Ammon's horn (tissue), 1 donor: ENCODE data around the gene SPAG5.
"Not testable (repeated sequence)": the region's sequence is repeated elsewhere in the genome, so short reads cannot be mapped to it uniquely, and the experiment has no call there.

Experiments used
- DNase-seq: peaks from one replicate; pipeline ENCODE4 v3.0.0-alpha.2; 2016; ENCODE audit warnings: low spot score

SPAG5 gene

DNA sequence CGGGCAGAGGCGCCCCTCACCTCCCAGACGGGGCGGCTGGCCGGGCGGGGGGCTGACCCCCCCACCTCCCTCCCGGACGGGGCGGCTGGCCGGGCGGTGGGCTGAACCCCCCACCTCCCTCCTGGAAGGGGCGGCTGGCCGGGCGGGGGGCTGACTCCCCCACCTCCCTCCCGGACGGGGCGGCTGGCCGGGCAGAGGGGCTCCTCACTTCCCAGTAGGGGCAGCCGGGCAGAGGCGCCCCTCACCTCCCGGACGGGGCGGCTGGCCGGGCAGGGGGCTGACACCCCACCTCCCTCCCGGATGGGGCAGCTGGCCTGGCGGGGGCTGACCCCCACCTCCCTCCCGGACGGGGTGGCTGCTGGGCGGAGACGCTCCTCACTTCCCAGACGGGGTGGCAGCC is 5.2 kb upstream of the SPAG5 start:
- DNase-seq, result not testable (repeated sequence)

DNA sequence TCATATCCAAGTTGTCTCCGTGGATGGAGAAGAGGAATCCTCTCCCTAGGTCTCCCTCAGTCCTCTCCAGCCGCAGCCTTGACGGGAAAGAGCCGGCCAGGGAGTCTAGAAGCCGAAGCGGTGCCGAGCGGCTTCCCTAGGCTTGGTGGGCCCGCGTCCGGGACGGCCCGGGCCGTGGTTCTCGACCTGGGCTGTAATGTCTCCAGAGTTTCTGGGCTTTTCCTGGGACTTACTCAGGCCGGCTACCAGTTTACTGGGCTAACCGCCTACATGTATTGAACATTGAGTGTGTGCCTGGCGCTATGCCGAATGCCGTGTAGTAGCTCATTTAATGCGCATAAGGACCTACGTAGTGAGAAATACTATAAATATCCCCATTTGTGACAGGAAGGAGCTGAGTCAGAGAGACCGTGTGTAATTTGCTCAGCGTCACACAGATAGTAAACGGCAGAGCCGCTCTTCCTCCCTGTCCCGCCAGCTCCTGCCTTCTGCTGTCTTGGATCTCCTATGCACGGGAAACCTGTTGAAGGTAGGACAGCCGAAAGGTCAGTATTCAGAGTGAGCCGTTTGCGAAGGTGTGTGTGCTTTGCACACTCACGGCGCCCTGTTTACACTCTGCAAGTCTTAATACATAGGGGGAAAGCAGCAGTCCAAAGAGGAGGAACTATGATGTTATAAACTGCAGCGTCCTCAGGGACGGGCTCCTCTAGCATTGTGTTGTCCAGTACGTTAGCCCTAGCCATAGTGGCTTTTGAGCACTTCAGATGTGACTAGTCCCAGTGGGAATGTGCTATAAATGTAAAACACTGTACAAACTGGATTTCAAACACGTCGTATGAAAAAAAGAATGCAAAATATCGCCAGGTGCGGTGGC is 723 bp upstream of the SPAG5 start:
- DNase-seq, result peak; percentile 79

DNA sequence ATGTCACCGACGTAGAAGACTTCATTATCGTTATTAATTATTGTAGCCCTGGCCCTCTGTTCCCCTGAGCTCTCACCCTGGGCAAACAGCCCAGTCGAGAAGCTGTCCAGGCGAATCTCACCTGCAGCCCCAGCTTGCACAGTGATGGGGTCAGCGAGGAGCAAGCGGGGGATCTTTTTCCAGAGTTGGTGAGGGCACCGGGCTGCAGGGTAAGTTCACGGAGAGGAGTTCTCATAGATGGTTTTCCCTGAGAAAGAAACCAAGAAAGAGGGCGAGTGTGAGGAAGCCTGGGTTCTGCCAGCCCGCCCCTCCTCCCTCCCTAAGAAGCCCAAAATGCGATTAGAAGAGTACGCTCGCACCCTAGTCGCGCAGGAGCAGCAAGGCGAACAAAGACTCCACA is 436 bp downstream of the SPAG5 start:
- DNase-seq, result no peak

DNA sequence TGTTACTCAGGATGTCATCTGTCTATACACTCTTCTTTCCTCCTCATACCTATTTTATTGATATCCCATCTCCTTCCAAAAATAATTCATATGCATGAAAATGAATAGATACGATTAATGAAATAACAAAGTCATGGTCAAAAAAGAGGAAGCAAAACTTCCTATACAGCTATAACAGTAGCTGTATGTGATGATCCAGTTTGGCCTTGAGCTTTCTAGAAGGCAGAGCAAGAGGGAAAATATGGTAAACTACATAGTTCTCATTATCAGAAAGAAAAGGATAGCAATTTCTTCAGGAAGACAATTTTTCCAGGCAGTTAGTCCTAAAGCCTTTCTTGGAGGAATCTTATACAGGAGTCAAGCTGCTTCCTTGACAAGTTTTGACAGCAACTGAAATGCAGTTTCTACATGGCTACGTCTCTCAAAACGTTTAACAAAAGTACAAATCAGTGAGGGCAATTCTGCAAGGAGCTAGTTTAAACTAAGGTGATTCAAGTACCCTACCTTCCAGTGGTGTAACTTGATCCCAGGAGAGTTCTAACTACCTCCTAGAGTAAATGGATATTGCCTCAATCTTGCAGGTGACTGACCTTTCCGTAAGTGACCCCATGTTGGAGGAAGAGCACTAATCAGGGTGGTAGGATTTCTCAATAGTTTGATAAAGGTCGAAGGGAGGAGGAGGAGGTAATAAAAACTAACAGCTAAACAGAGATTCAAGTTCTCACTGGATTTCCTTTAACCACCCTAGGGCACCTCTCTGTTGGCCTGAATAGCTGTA is 1.0 kb downstream of the SPAG5 start:
- DNase-seq, result no peak

DNA sequence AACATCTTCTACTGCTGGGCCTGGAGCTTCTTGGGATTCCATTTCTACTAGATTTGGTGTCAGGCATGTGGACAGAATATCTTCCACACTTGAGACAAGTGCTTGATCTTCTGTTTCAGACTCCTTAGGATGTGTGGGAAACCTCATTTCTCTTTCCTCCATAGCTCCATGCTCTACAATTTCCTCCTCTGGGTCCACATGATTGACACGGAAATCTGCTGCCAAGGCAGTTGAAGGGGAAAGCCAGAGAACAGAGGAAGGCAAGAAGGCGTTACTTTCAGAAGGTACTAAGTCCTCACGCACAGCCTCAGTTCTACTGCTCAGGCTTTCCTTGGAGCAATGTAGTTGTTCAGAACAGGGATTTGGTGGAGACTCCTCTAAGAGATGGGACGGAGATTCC is 6.6 kb downstream of the SPAG5 start:
- DNase-seq, result no peak

DNA sequence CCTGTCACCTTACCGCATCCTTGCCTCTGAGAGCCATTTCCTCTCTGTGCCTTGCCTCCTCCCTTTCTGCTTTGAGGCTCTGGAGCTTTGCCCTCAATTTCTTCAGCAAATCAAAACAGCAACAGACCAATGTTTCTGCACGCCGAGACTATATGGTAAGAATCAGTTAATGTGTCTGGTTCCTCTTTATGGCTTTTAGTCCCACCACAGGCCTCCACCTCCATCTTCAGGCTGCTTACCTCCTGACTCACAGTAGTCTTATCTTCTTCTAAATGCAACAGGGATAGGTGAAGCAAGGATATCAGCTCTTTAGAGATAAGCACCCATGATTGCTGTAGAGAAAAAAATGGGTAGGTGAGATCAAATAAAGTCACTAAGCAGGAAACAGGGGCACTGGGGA is 13.0 kb downstream of the SPAG5 start:
- no peak for DNase-seq

DNA sequence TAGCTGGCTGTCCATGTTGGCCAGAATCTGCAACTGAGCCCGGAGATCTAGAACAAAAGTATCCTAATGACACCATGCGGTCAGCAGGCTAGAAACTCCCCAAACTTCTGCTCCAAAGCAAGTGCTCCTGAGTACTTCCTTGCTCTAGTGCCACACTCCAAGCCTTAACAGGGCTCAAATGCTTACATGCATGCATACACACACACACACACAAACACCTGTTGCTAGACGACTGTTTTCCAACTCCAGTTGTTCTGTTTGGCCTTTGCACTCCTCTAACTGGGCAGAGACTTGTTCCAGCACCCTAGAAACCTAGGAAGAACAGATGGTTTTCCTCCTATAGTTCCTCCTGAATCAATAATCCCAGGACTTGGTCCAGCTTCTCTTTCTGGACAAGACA is 14.4 kb downstream of the SPAG5 start:
- DNase-seq, result no peak

DNA sequence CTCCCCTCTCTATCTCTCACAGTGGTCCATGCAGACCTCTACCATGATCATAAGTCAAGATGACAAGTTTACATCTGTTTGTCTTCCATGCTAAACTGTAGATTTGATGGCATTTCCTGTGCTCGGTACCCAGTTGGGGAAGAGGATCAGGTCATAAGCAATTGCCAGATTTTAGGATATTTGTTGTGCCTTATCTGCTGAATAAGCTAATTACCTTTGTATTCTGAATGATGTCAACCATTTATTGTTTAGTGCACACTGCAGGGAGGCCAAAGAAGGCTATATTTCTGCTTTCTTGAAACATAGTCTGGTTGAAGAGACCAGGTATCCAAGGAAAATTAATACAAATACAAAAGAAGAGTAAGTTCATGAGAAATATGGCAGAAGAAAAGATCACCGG is 16.3 kb downstream of the SPAG5 start:
- DNase-seq, result no peak

DNA sequence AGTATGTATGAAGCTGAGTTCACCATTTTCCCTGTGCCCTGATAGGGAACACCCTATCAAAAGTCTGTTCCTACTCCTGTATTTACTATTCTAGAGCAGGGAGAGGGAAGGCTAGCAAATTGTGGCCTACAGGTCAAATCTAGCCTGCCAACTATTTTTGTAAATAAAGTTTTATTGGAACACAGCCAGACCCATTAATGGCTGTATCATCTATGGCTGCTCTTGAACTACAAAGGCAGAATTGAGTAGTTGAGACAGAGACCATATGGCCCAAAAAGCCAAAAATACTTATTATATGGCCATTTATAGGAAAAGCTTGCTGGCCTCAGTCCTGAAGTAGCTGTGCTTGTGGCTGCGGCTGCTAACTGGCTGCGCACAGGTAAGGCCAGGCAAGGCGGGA is 17.9 kb downstream of the SPAG5 start:
- DNase-seq, result no peak

DNA sequence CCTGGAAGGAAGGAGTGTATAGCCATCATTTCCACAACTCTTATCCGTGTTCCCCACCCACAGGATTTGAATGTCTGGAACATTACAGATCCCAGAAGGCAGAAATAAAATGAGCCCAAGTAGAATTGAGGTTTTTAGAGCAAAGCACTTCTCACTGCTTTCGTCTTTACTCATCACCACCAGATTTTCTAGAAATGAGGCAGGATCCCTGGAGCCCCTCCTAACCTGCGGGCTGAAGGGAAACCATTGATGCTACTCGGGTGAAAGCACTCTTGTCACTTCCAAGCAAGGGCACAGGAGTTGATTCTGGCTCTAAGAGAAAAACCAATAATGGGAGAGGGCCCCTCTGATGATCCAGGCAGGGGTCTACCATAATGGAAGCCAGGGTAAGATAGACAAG is 19.3 kb downstream of the SPAG5 start:
- no peak for DNase-seq

DNA sequence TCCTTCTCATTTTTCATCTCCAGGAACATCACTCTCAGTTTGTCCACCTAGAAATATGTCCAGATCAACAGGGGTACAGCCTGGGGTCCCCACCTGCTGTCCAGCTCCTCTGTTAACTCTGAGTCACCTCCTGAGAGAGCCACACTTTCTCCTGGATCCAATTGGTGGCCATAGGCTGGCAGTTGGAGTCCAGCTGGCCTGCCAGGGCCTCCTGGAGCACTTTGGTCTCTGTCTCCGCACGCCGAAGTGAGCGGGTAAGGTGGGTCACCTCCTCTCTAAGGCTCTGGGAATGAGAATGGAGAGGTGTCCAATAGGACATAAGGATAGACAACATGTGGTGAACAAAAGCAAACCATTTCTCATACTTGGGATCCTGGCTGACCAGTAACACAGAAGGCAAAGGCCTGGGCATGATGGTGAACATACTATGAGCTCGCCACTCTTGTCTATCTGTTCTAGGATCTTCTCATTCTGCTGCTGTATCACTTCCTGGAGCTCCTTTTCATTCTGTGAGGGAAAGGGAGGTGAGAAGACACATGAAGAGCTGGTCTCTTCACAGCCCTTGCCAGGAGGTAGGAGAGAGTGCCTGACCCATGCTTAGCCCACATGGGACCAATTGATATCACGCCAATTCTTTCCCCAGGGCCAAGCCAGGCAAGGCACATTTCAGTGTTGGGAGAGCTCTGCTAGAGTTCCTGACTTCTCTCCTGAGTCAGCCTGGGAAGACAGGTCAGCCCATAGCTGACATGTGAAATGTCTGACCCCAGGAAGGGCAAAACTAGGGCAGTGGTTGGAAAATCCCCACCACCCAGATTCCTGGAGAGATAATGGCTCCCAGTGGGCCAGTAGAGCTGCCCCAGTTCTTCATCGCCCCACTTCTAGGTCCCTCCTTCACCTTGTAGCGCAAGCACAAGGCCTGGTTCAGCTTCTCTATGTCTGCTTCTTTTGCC is 20.3 kb downstream of the SPAG5 start:
- DNase-seq, result no peak

DNA sequence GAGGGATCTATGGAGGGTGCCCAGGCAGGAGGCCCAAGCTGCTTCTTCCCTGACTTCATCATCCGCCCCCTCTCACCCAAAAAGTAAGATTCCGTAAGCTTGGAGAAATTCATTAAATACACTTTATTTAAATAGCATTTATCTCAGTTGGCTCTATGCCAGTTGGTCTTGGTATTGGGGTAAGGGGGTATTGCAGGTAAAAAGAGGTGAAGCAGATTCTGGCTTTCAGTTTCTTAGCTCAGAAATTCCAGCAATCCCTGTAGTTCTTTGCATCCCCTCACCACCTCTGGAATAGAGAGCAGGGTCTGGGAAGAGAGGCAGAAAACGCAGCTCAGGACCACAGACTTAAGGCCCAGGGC is 21.4 kb downstream of the SPAG5 start:
- no peak for DNase-seq

DNA sequence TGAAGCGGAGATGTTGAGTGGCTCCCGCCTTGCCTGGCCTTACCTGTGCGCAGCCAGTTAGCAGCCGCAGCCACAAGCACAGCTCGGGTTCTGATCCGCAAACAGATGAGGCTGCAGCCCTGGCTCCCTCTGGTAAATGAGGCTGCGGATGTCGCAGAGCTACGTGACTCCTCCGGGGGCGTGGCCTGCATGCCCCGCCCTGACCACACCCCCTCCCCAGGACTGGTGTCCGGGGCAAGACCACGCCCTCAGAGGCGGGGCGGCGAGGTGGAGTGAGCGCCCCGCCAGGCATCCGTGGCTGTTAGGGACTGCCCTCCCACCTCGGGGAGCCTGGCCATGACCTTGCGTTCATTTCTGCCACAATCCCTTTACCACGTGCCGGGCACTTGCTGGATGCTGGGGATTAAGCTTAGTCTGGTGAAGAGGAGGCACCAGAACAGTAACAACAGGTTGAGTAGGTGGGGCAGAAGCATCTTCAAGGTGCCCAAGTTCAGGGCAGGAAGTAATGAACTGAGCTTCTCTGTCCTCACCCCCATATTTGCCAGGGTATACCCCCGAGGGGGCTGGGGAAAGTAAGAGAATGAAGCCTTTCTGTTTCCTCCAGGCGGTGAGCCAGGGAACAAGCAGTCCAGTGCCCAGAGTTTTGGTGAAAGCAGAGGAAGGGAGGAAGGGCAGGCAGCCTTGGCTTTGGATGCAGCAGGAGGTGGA is 21.9 kb downstream of the SPAG5 start, which contains the start of gene ALDOC:
ALDOC (minus strand) TSS at position 138 of the 708 bp plus-strand sequence. CDS start 1,363 bp downstream, outside the sequence.
- peak; percentile 99 for DNase-seq

DNA sequence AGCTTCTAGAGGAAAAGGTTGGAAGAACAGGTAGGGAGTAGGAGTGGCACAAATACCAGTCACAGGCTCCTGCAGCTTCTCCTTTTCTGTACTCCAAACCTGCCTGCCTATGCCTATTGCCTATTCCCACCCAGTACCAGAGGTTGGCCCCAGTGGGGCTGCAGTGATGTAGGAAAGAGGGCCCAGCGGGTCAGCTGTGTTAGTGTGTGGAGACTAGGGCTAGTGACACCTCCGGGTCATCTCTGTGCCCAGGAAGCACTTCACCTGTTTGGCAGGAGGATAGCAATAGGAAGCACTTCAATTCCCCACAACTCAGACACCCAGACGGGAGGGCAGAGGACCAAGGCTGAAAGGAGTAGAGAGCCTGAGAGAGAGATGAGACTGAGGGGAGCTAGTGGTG is 22.8 kb downstream of the SPAG5 start:
- not testable (repeated sequence) for DNase-seq

DNA sequence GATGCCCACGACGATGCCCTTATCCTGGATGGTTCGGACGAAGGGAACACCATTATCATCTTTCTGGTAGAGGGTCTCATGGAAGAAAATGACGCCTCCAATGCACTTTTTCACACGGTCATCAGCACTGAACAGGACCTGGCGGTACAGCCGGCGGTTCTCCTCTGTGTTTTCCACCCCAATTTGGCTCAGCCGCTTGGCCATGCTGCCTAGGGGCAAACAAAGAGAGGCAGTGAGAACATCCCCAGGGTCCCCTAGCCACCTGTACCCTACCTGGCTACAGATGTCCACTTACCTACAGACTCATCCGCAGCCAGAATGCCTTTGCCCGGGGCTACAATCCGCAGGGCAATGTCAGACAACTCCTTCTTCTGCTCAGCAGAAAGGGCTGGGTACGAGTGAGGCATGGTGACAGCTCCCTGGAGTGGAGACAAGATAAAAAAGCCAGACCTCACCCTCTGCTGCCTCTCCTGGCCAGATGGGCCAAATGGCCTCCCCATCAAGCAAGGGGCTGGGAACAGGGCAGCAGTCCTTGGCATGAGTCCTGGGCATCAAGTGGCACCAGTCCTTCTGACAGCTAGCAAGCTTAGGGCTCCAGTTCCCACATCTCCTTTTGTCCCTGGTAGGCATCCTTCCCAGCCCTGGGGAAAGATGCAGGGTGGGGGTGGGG is 23.6 kb downstream of the SPAG5 start:
- DNase-seq, result peak; percentile 83

DNA sequence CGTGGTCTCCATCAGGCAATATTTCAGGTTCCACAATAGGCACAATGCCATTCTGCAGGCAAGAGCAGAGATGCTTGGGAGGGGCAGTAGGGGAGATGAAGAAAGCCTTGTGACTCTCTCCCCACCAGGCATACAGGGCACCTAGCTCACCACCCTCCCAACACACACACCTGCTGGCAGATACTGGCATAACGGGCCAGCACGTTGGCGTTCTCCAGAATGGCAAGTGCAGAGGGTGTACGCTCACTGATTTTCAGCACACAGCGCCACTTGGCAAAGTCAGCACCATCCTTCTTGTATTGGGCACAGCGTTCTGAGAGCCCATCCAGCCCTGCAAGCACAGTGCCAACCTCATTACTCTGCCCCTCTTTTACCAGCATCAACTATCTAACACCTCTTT is 24.3 kb downstream of the SPAG5 start:
- no peak for DNase-seq

DNA sequence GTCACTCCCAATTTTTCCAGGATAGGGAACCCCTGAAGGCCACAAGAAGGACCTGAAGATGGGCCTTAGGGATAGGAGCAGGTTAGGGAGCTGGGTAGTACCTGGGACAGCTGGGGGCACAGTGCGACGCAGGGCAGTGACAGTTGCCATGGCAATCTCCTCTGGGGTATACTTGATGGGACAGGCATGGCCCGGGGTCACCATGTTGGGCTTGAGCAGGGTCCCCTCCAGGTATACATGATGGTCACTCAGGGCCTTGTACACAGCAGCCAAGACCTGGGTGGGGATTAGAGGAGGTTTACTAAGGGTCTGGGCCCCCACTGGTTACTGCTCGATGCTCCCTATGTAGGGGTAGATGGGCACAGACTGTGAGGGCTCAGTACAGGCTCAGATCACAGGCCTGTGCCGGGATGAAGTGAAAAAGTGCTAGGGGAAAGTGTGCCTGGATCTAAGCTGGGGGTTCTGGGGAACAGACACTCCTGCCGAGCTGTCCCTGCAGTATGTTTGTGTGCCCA is 24.8 kb downstream of the SPAG5 start:
- no peak for DNase-seq

DNA sequence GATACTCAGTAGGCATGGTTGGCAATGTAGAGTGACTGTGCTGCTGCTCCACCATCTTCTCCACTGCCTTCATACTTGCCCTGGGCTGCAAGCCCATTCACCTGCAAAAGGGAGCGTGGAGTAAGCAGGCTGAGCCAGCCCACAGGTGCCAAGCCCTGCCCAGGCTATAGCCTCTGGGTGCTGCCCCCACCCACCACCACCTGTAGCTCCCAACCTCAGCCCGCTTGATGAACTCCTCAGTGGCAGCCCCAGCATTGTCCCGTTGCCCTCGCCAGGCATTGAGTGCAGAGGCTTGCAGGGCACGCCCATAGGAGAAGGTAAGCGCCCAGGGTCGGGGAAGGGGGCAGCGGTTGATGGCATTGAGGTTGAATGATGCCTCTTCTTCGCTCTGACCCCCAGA is 25.3 kb downstream of the SPAG5 start:
- DNase-seq, result no peak

DNA sequence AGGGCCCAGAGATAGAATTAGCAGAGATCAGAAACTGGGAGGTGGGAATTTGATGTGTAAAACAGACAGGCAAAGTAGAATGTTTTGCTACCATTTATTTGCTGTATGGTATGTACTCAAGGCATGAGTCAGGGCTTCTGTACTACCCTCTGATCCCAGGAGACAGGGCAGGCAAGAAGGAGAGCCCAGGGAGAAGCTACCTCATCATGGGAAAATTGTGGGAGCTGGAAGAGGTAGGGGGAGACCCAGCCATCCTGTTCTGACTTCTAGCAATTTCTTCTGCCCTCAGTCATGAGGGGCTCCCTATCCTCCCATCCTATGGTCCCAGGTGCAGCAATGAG is 25.8 kb downstream of the SPAG5 start:
- DNase-seq, result no peak

DNA sequence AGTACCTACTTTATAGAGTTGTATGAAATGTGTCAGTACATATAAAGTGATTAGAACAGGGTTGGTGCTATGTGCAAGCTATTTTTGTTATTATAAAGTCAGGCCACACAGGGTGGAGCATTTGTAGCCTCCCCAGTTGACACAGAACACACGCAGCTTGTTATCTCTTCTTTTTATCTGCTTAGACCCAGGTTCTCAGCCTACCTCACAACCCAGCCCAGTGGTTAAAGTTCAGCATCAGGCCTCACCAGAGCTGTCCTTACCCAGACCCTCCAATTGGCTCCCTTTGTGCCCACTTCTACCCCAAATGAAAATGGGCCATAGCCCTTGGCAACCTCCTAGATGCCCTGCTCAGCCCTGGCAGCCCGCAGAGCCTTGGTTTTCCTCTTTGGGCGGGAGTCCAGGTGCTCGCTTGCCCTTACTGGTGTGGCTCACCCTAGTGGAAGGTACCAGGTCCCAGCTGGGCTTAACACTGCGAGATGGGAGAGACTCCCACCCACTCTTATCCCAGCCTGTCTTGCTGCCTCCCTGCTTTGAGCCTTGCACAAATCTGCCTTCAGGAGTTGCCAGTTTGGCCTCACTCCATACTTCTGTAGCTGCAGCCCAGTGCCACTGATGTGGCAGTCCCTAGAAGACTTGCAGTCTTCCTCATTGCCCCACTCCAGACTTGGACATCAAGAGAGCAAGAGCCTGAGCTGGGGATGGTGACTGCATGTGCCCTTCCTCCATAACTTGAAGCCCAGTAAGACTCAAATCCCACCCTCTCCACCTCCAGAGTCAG is 26.4 kb downstream of the SPAG5 start:
- no peak for DNase-seq
